Liver (tissue), 9 donors: ENCODE data around the gene SLK. TPM values are rescaled to one million over a fixed set of nuclear protein-coding genes. Genes with fewer than 3 reads are reported as not detected.

Experiments used
- DNase-seq: peaks from one replicate; pipeline ENCODE4 v3.0.0-alpha.2; 2017; ENCODE audit warnings: low spot score
- H3K27ac ChIP-seq, 2 donors: one replicate each; pipeline ENCODE4 v1.7.0; 2013; ENCODE audit warnings: inconsistent platforms in 2 of 2, low read length in 2 of 2, control low read depth in 1 of 2, low read depth in 1 of 2, mild to moderate bottlenecking in 1 of 2
- H3K27me3 ChIP-seq, 4 donors: one replicate each; pipeline versions ENCODE4 v1.6.1 to v1.7.0; 2013; ENCODE audit warnings: low read length in 3 of 4, inconsistent platforms in 1 of 4, mild to moderate bottlenecking in 1 of 4, moderate library complexity in 1 of 4; ENCODE audit not compliant: control insufficient read depth in 4 of 4, insufficient read depth in 4 of 4
- H3K36me3 ChIP-seq, 4 donors: one replicate each; pipeline versions ENCODE4 v1.6.1 to v1.7.0; 2013; ENCODE audit warnings: low read length in 3 of 4, mild to moderate bottlenecking in 3 of 4, low read depth in 1 of 4, moderate library complexity in 1 of 4; ENCODE audit not compliant: control insufficient read depth in 4 of 4, insufficient read depth in 3 of 4
- H3K4me1 ChIP-seq, 4 donors: one replicate each; pipeline versions ENCODE4 v1.6.1 to v1.7.0; 2013; ENCODE audit warnings: low read length in 3 of 4, mild to moderate bottlenecking in 3 of 4, moderate library complexity in 1 of 4; ENCODE audit not compliant: control insufficient read depth in 4 of 4, insufficient read depth in 4 of 4
- H3K4me3 ChIP-seq, 3 donors: one replicate each; pipeline versions ENCODE4 v1.6.1 to v1.7.0; 2013; ENCODE audit warnings: low read length in 3 of 3, control low read depth in 1 of 3, low read depth in 1 of 3, mild to moderate bottlenecking in 1 of 3
- H3K9ac ChIP-seq, 2 donors: one replicate each; pipeline ENCODE4 v1.7.0; 2013; ENCODE audit warnings: low read length in 2 of 2, mild to moderate bottlenecking in 2 of 2, moderate library complexity in 2 of 2, control low read depth in 1 of 2, low read depth in 1 of 2
- H3K9me3 ChIP-seq, 4 donors: one replicate each; pipeline versions ENCODE4 v1.6.1 to v1.7.0; 2013; ENCODE audit warnings: low read length in 3 of 4; ENCODE audit not compliant: control insufficient read depth in 4 of 4
- EGR1 ChIP-seq, 2 donors: IDR thresholded peaks; 2 replicates each; pipeline ENCODE4 v1.6.1; 2016 to 2018; ENCODE audit warnings: antibody characterized with exemption in 2 of 2, low read depth in 2 of 2
- FOXA1 ChIP-seq: IDR thresholded peaks from 2 replicates; pipeline ENCODE4 v1.6.1; 2016; ENCODE audit warnings: antibody characterized with exemption
- FOXA2 ChIP-seq: IDR thresholded peaks from 2 replicates; pipeline ENCODE4 v1.6.1; 2016; ENCODE audit warnings: antibody characterized with exemption
- GABPA ChIP-seq, 2 donors: IDR thresholded peaks in 1 of 2; conservative IDR thresholded peaks in 1 of 2; 2 replicates each; pipeline ENCODE4 v1.6.1; 2016; ENCODE audit warnings: antibody characterized with exemption in 2 of 2, mild to moderate bottlenecking in 1 of 2, moderate library complexity in 1 of 2
- HNF4A ChIP-seq, 2 donors: conservative IDR thresholded peaks; 2 replicates each; pipeline ENCODE4 v1.6.1; 2016; ENCODE audit warnings: antibody characterized with exemption in 2 of 2, mild to moderate bottlenecking in 2 of 2
- HNF4G ChIP-seq: IDR thresholded peaks from 2 replicates; pipeline ENCODE4 v1.6.1; 2016; ENCODE audit warnings: antibody characterized with exemption
- JUND ChIP-seq, 2 donors: IDR thresholded peaks; 2 replicates each; pipeline ENCODE4 v1.6.1; 2016; ENCODE audit warnings: antibody characterized with exemption in 2 of 2
- NR2F2 ChIP-seq: IDR thresholded peaks from 2 replicates; pipeline ENCODE4 v1.6.1; 2016; ENCODE audit warnings: antibody characterized with exemption
- RAD21 ChIP-seq, 2 donors: IDR thresholded peaks; 2 replicates each; pipeline ENCODE4 v1.6.1; 2016; ENCODE audit warnings: antibody characterized with exemption in 2 of 2, mild to moderate bottlenecking in 2 of 2
- RXRA ChIP-seq, 2 donors: IDR thresholded peaks; 2 replicates each; pipeline ENCODE4 v1.6.1; 2017 to 2018; ENCODE audit warnings: antibody characterized with exemption in 2 of 2, mild to moderate bottlenecking in 1 of 2
- SP1 ChIP-seq: IDR thresholded peaks from 2 replicates; pipeline ENCODE4 v1.6.1; 2018; ENCODE audit warnings: antibody characterized with exemption, mild to moderate bottlenecking
- TAF1 ChIP-seq: conservative IDR thresholded peaks from 2 replicates; pipeline ENCODE4 v1.6.1; 2016; ENCODE audit warnings: antibody characterized with exemption, mild to moderate bottlenecking
- YY1 ChIP-seq: IDR thresholded peaks from 2 replicates; pipeline ENCODE4 v1.6.1; 2016; ENCODE audit warnings: antibody characterized with exemption, mild to moderate bottlenecking
- WGBS: extraction: QIAGEN DNeasy Blood & Tissue Kit; methylation state at CpG from one replicate; pipeline ENCODE4 v1.1.7; 2013; 5-methylcytosine and 5-hydroxymethylcytosine counted together
- polyA plus RNA-seq, 2 donors: library from polyadenylated mRNA; stranded (reverse) in 1 of 2; unstranded in 1 of 2; fragments of 200-250 nt in 1 of 2; fragments of >200 nt in 1 of 2; fragmentation: Nextera tagmentation in 1 of 2; extraction: Ambion mirVana in 1 of 2; gene quantifications; one replicate each; pipeline versions ENCODE4 v1.2.1 to v1.2.3, GENCODE V29; 2013 to 2015
- total RNA-seq, 2 donors: library from RNA; depleted of rRNA; stranded (reverse); fragments of >200 nt; gene quantifications; one replicate each; pipeline ENCODE4 v1.2.3, GENCODE V29; 2014
- TF ChIP-seq, protein P1 (sequence below): IDR thresholded peaks from 2 replicates; pipeline ENCODE4 v1.6.1; 2016; ENCODE audit warnings: antibody characterized with exemption
- TF ChIP-seq, protein P2 (sequence below): IDR thresholded peaks from 2 replicates; pipeline ENCODE4 v1.6.1; 2016; ENCODE audit warnings: antibody characterized with exemption
- TF ChIP-seq, protein P3 (sequence below): fragments of 150-350 bp; IDR thresholded peaks from 2 replicates; pipeline ENCODE4 v1.5.1; 2017; ENCODE audit warnings: improper control_type of control experiment, low read depth, low read length; ENCODE audit not compliant: missing input control
- TF ChIP-seq, protein P4 (sequence below): IDR thresholded peaks from 2 replicates; pipeline ENCODE4 v1.6.1; 2016; ENCODE audit warnings: antibody characterized with exemption
- TF ChIP-seq, protein P5 (sequence below): IDR thresholded peaks from 2 replicates; pipeline ENCODE4 v1.6.1; 2016; ENCODE audit warnings: antibody characterized with exemption, mild to moderate bottlenecking
- donor health status: healthy.
- donor health status: healthy.
- donor health status: healthy.
- donor health status: healthy.
- donor health status: healthy.

Gene SLK
- total and polyA plus RNA-seq, 4 donors = 3.9 to 20.3 (median 12.4) TPM

DNA sequence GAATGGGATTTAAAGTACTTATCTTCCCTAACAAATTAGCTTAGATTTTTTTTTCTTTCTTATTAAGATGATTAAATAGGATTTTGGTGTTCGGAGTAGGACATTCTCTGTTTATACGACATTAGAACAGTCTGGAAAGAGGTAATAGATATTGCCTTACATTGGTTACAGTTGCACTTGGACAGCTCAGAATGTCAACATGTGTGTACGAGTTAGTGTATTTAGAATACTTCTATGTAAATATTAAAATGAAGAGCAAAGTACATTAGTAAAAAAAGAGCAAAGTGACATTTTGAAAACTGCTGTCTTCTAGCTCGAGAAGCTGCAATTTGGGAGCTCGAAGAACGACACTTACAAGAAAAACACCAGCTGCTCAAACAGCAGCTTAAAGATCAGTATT, 51.5 kb downstream of the SLK start:
- no peak for DNase-seq
- WGBS = 40% methylated on average over 6 of the region's 6 CpGs
- peak overlapping the region in 1 of 3 donors; percentile 36 for H3K4me3 ChIP-seq
- peaks cover 0 to 15% (median 3%) of the 10 kb centered on the region in 4 donors for H3K4me1 ChIP-seq
- peak overlapping the region in 1 of 2 donors; percentile 29 for H3K9ac ChIP-seq
- H3K27ac ChIP-seq = peak overlapping the region; percentile 4 to 35
- H3K9me3 ChIP-seq = no peaks in the 10 kb centered on the region
- TF ChIP-seq, protein P1, sequence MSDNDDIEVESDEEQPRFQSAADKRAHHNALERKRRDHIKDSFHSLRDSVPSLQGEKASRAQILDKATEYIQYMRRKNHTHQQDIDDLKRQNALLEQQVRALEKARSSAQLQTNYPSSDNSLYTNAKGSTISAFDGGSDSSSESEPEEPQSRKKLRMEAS = no peak
- TF ChIP-seq HNF4A (conservative IDR thresholded peaks at IDR 0.05) (peak; percentile 51 to 52), NR2F2 (no peak), EGR1 (IDR thresholded peaks at IDR 0.05; ENCODE audit: low read depth in 2 of 2) (no peak), JUND (IDR thresholded peaks at IDR 0.05) (peak in 1 of 2 donors; percentile 13), FOXA2 (peak; percentile 58), SP1 (no peak), TAF1 (no peak), FOXA1 (no peak), YY1 (peak; percentile 19), HNF4G (peak; percentile 7), GABPA (IDR thresholded peaks at IDR 0.05 in 1 of 2, conservative IDR thresholded peaks at IDR 0.05 in 1 of 2) (no peak), RXRA (IDR thresholded peaks at IDR 0.05) (no peak)
- TF ChIP-seq, protein P2, sequence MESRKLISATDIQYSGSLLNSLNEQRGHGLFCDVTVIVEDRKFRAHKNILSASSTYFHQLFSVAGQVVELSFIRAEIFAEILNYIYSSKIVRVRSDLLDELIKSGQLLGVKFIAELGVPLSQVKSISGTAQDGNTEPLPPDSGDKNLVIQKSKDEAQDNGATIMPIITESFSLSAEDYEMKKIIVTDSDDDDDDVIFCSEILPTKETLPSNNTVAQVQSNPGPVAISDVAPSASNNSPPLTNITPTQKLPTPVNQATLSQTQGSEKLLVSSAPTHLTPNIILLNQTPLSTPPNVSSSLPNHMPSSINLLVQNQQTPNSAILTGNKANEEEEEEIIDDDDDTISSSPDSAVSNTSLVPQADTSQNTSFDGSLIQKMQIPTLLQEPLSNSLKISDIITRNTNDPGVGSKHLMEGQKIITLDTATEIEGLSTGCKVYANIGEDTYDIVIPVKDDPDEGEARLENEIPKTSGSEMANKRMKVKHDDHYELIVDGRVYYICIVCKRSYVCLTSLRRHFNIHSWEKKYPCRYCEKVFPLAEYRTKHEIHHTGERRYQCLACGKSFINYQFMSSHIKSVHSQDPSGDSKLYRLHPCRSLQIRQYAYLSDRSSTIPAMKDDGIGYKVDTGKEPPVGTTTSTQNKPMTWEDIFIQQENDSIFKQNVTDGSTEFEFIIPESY = no peak
- TF ChIP-seq, protein P3, sequence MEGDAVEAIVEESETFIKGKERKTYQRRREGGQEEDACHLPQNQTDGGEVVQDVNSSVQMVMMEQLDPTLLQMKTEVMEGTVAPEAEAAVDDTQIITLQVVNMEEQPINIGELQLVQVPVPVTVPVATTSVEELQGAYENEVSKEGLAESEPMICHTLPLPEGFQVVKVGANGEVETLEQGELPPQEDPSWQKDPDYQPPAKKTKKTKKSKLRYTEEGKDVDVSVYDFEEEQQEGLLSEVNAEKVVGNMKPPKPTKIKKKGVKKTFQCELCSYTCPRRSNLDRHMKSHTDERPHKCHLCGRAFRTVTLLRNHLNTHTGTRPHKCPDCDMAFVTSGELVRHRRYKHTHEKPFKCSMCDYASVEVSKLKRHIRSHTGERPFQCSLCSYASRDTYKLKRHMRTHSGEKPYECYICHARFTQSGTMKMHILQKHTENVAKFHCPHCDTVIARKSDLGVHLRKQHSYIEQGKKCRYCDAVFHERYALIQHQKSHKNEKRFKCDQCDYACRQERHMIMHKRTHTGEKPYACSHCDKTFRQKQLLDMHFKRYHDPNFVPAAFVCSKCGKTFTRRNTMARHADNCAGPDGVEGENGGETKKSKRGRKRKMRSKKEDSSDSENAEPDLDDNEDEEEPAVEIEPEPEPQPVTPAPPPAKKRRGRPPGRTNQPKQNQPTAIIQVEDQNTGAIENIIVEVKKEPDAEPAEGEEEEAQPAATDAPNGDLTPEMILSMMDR = no peak
- no peaks in the 10 kb centered on the region for H3K27me3 ChIP-seq
- peaks cover 6 to 25% (median 23%) of the 10 kb centered on the region in 4 donors for H3K36me3 ChIP-seq

DNA sequence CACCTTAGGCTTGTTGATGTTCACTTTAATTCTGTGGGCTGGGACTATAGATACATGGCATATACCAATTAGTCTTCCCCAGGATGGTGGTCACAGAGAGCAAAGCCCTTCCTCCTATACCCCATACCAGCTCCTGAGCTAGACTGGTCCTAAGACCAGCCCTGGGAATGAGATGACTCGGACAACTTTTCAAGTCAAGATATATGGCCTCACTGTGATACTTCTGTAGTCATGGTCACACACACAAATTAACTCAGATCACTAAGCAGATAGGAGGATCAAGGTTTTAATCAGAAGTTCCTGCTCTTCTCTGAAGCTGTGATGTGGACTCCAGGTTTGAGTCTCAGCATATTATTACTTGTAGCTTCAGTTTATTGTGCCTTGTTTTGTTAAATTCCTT, 53.1 kb downstream of the SLK start:
- no peak for DNase-seq
- 92% methylated on average over 1 of the region's 1 CpG for WGBS
- Histone ChIP-seq H3K27ac (no peak overlapping the region), H3K36me3 (peaks cover 11 to 36% (median 33%) of the 10 kb centered on the region in 4 donors), H3K4me3 (no peak overlapping the region), H3K27me3 (no peaks in the 10 kb centered on the region), H3K9ac (no peak overlapping the region), H3K9me3 (no peaks in the 10 kb centered on the region), H3K4me1 (peaks cover 0 to 15% (median 3%) of the 10 kb centered on the region in 4 donors)
- TF ChIP-seq RAD21 (IDR thresholded peaks at IDR 0.05) (no peak), FOXA2 (no peak), EGR1 (IDR thresholded peaks at IDR 0.05; ENCODE audit: low read depth in 2 of 2) (no peak), FOXA1 (no peak), YY1 (no peak), TAF1 (no peak), NR2F2 (no peak), SP1 (no peak), RXRA (IDR thresholded peaks at IDR 0.05) (no peak), JUND (IDR thresholded peaks at IDR 0.05) (no peak), GABPA (IDR thresholded peaks at IDR 0.05 in 1 of 2, conservative IDR thresholded peaks at IDR 0.05 in 1 of 2) (no peak), HNF4A (conservative IDR thresholded peaks at IDR 0.05) (no peak), HNF4G (no peak)
- TF ChIP-seq, protein P3 = no peak
- TF ChIP-seq, protein P1 = no peak
- TF ChIP-seq, protein P4, sequence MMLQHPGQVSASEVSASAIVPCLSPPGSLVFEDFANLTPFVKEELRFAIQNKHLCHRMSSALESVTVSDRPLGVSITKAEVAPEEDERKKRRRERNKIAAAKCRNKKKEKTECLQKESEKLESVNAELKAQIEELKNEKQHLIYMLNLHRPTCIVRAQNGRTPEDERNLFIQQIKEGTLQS = no peak
- TF ChIP-seq, protein P5, sequence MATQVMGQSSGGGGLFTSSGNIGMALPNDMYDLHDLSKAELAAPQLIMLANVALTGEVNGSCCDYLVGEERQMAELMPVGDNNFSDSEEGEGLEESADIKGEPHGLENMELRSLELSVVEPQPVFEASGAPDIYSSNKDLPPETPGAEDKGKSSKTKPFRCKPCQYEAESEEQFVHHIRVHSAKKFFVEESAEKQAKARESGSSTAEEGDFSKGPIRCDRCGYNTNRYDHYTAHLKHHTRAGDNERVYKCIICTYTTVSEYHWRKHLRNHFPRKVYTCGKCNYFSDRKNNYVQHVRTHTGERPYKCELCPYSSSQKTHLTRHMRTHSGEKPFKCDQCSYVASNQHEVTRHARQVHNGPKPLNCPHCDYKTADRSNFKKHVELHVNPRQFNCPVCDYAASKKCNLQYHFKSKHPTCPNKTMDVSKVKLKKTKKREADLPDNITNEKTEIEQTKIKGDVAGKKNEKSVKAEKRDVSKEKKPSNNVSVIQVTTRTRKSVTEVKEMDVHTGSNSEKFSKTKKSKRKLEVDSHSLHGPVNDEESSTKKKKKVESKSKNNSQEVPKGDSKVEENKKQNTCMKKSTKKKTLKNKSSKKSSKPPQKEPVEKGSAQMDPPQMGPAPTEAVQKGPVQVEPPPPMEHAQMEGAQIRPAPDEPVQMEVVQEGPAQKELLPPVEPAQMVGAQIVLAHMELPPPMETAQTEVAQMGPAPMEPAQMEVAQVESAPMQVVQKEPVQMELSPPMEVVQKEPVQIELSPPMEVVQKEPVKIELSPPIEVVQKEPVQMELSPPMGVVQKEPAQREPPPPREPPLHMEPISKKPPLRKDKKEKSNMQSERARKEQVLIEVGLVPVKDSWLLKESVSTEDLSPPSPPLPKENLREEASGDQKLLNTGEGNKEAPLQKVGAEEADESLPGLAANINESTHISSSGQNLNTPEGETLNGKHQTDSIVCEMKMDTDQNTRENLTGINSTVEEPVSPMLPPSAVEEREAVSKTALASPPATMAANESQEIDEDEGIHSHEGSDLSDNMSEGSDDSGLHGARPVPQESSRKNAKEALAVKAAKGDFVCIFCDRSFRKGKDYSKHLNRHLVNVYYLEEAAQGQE = no peak
- TF ChIP-seq, protein P2 = no peak
